HL-60 (cell line): ENCODE data around the gene RBBP7.

Experiments used
- CTCF ChIP-seq: IDR thresholded peaks from one replicate; pipeline ENCODE4 v1.5.1; 2011; ENCODE audit warnings: low read length, control low read depth, inconsistent platforms; ENCODE audit not compliant: insufficient read depth
- POLR2AphosphoS5 ChIP-seq: IDR thresholded peaks from 2 replicates; pipeline ENCODE4 v1.6.1; 2012; ENCODE audit warnings: low read depth

GRCh38 chrX:16870862-16871815 lies 977 bp upstream of the RBBP7 start:
- TF ChIP-seq CTCF (no peak), POLR2AphosphoS5 (no peak)
